Liver (tissue), 9 donors: ENCODE results near the gene MROH2B. TPM values are rescaled to one million over a fixed set of nuclear protein-coding genes. Genes with fewer than 3 reads are reported as not detected.

Experiments
- DNase-seq: peaks from one replicate; pipeline ENCODE4 v3.0.0-alpha.2; 2017; ENCODE audit warnings: low spot score
- H3K27ac ChIP-seq, 2 donors: one replicate each; pipeline ENCODE4 v1.7.0; 2013; ENCODE audit warnings: inconsistent platforms in 2 of 2, low read length in 2 of 2, control low read depth in 1 of 2, low read depth in 1 of 2, mild to moderate bottlenecking in 1 of 2
- H3K27me3 ChIP-seq, 4 donors: one replicate each; pipeline versions ENCODE4 v1.6.1 to v1.7.0; 2013; ENCODE audit warnings: low read length in 3 of 4, inconsistent platforms in 1 of 4, mild to moderate bottlenecking in 1 of 4, moderate library complexity in 1 of 4; ENCODE audit not compliant: control insufficient read depth in 4 of 4, insufficient read depth in 4 of 4
- H3K36me3 ChIP-seq, 4 donors: one replicate each; pipeline versions ENCODE4 v1.6.1 to v1.7.0; 2013; ENCODE audit warnings: low read length in 3 of 4, mild to moderate bottlenecking in 3 of 4, low read depth in 1 of 4, moderate library complexity in 1 of 4; ENCODE audit not compliant: control insufficient read depth in 4 of 4, insufficient read depth in 3 of 4
- H3K4me1 ChIP-seq, 4 donors: one replicate each; pipeline versions ENCODE4 v1.6.1 to v1.7.0; 2013; ENCODE audit warnings: low read length in 3 of 4, mild to moderate bottlenecking in 3 of 4, moderate library complexity in 1 of 4; ENCODE audit not compliant: control insufficient read depth in 4 of 4, insufficient read depth in 4 of 4
- H3K4me3 ChIP-seq, 3 donors: one replicate each; pipeline versions ENCODE4 v1.6.1 to v1.7.0; 2013; ENCODE audit warnings: low read length in 3 of 3, control low read depth in 1 of 3, low read depth in 1 of 3, mild to moderate bottlenecking in 1 of 3
- H3K9ac ChIP-seq, 2 donors: one replicate each; pipeline ENCODE4 v1.7.0; 2013; ENCODE audit warnings: low read length in 2 of 2, mild to moderate bottlenecking in 2 of 2, moderate library complexity in 2 of 2, control low read depth in 1 of 2, low read depth in 1 of 2
- H3K9me3 ChIP-seq, 4 donors: one replicate each; pipeline versions ENCODE4 v1.6.1 to v1.7.0; 2013; ENCODE audit warnings: low read length in 3 of 4; ENCODE audit not compliant: control insufficient read depth in 4 of 4
- CTCF ChIP-seq: fragments of 150-350 bp; IDR thresholded peaks from 2 replicates; pipeline ENCODE4 v1.5.1; 2017; ENCODE audit warnings: improper control_type of control experiment, low read depth, low read length; ENCODE audit not compliant: missing input control
- EGR1 ChIP-seq, 2 donors: IDR thresholded peaks; 2 replicates each; pipeline ENCODE4 v1.6.1; 2016 to 2018; ENCODE audit warnings: antibody characterized with exemption in 2 of 2, low read depth in 2 of 2
- FOXA1 ChIP-seq: IDR thresholded peaks from 2 replicates; pipeline ENCODE4 v1.6.1; 2016; ENCODE audit warnings: antibody characterized with exemption
- FOXA2 ChIP-seq: IDR thresholded peaks from 2 replicates; pipeline ENCODE4 v1.6.1; 2016; ENCODE audit warnings: antibody characterized with exemption
- HNF4A ChIP-seq, 2 donors: conservative IDR thresholded peaks; 2 replicates each; pipeline ENCODE4 v1.6.1; 2016; ENCODE audit warnings: antibody characterized with exemption in 2 of 2, mild to moderate bottlenecking in 2 of 2
- HNF4G ChIP-seq: IDR thresholded peaks from 2 replicates; pipeline ENCODE4 v1.6.1; 2016; ENCODE audit warnings: antibody characterized with exemption
- JUND ChIP-seq, 2 donors: IDR thresholded peaks; 2 replicates each; pipeline ENCODE4 v1.6.1; 2016; ENCODE audit warnings: antibody characterized with exemption in 2 of 2
- MAX ChIP-seq: IDR thresholded peaks from 2 replicates; pipeline ENCODE4 v1.6.1; 2016; ENCODE audit warnings: antibody characterized with exemption
- NR2F2 ChIP-seq: IDR thresholded peaks from 2 replicates; pipeline ENCODE4 v1.6.1; 2016; ENCODE audit warnings: antibody characterized with exemption
- RAD21 ChIP-seq, 2 donors: IDR thresholded peaks; 2 replicates each; pipeline ENCODE4 v1.6.1; 2016; ENCODE audit warnings: antibody characterized with exemption in 2 of 2, mild to moderate bottlenecking in 2 of 2
- REST ChIP-seq: IDR thresholded peaks from 2 replicates; pipeline ENCODE4 v1.6.1; 2016; ENCODE audit warnings: antibody characterized with exemption, mild to moderate bottlenecking
- RXRA ChIP-seq, 2 donors: IDR thresholded peaks; 2 replicates each; pipeline ENCODE4 v1.6.1; 2017 to 2018; ENCODE audit warnings: antibody characterized with exemption in 2 of 2, mild to moderate bottlenecking in 1 of 2
- SP1 ChIP-seq: IDR thresholded peaks from 2 replicates; pipeline ENCODE4 v1.6.1; 2018; ENCODE audit warnings: antibody characterized with exemption, mild to moderate bottlenecking
- TAF1 ChIP-seq: conservative IDR thresholded peaks from 2 replicates; pipeline ENCODE4 v1.6.1; 2016; ENCODE audit warnings: antibody characterized with exemption, mild to moderate bottlenecking
- YY1 ChIP-seq: IDR thresholded peaks from 2 replicates; pipeline ENCODE4 v1.6.1; 2016; ENCODE audit warnings: antibody characterized with exemption, mild to moderate bottlenecking
- ZBTB33 ChIP-seq: IDR thresholded peaks from 2 replicates; pipeline ENCODE4 v1.6.1; 2016; ENCODE audit warnings: antibody characterized with exemption
- WGBS: extraction: QIAGEN DNeasy Blood & Tissue Kit; methylation state at CpG from one replicate; pipeline ENCODE4 v1.1.7; 2013; 5-methylcytosine and 5-hydroxymethylcytosine counted together
- polyA plus RNA-seq, 2 donors: library from polyadenylated mRNA; stranded (reverse) in 1 of 2; unstranded in 1 of 2; fragments of 200-250 nt in 1 of 2; fragments of >200 nt in 1 of 2; fragmentation: Nextera tagmentation in 1 of 2; extraction: Ambion mirVana in 1 of 2; gene quantifications; one replicate each; pipeline versions ENCODE4 v1.2.1 to v1.2.3, GENCODE V29; 2013 to 2015
- total RNA-seq, 2 donors: library from RNA; depleted of rRNA; stranded (reverse); fragments of >200 nt; gene quantifications; one replicate each; pipeline ENCODE4 v1.2.3, GENCODE V29; 2014
- donor health status: healthy.
- donor health status: healthy.
- donor health status: healthy.
- donor health status: healthy.
- donor health status: healthy.

The MROH2B gene
- total and polyA plus RNA-seq, 4 donors: under 0.01 to 0.46 (median 0.06) TPM; not detected in 1

GRCh38 chr5:41093803-41094202, 22.7 kb upstream of the MROH2B start:
- H3K4me3 ChIP-seq: no peak overlapping the region
- H3K9ac ChIP-seq: no peak overlapping the region
- no peaks in the 10 kb centered on the region for H3K4me1 ChIP-seq
- H3K27me3 ChIP-seq: no peaks in the 10 kb centered on the region
- no peaks in the 10 kb centered on the region for H3K36me3 ChIP-seq
- 76% methylated on average over 1 of the region's 1 CpG for WGBS
- H3K9me3 ChIP-seq: no peaks in the 10 kb centered on the region
- TF ChIP-seq EGR1 (IDR thresholded peaks at IDR 0.05; ENCODE audit: low read depth in 2 of 2) (no peak), SP1 (no peak), HNF4G (no peak), FOXA1 (no peak), REST (no peak)
- no peak for DNase-seq
- no peak overlapping the region for H3K27ac ChIP-seq

- H3K27ac ChIP-seq: no peak overlapping the region
- TF ChIP-seq JUND (IDR thresholded peaks at IDR 0.05): no peak
- no peak for TF ChIP-seq RAD21 (IDR thresholded peaks at IDR 0.05)
- TF ChIP-seq FOXA1: no peak
- no peak for TF ChIP-seq TAF1
- no peak for TF ChIP-seq CTCF
- no peak for TF ChIP-seq HNF4A (conservative IDR thresholded peaks at IDR 0.05)
- TF ChIP-seq ZBTB33: no peak
- no peak for TF ChIP-seq FOXA2
- TF ChIP-seq HNF4G: no peak
- no peak for TF ChIP-seq RXRA (IDR thresholded peaks at IDR 0.05)
- no peak for TF ChIP-seq YY1
- TF ChIP-seq REST: no peak
- TF ChIP-seq NR2F2: no peak
- no peak for TF ChIP-seq MAX
- whole genome bisulfite sequencing: 83% methylated on average over 2 of the region's 2 CpGs
- H3K36me3 ChIP-seq: no peaks in the 10 kb centered on the region
- no peaks in the 10 kb centered on the region for H3K4me1 ChIP-seq
- no peak for DNase-seq
- no peaks in the 10 kb centered on the region for H3K9me3 ChIP-seq
- no peaks in the 10 kb centered on the region for H3K27me3 ChIP-seq
- no peak overlapping the region for H3K9ac ChIP-seq
- no peak overlapping the region for H3K4me3 ChIP-seq
These were observed 16.3 kb upstream of the MROH2B start for GRCh38 chr5:41087461-41087860.
